Keratinocyte (primary cell): ENCODE results near the gene LCTL. TPM values are rescaled to one million over a fixed set of nuclear protein-coding genes. Genes with fewer than 3 reads are reported as not detected.

Experiments used
- DNase-seq: peaks from one replicate; pipeline ENCODE4 v3.0.0-alpha.2; 2011; ENCODE audit warnings: low read depth, missing footprints, low spot score
- FAIRE-seq: peaks from 2 replicates; lab custom pipeline; 2011; peaks lifted over from hg19 to GRCh38; lab: Jason Lieb, UNC
- H2AFZ ChIP-seq: 2 replicates; pipeline ENCODE4 v1.6.0; 2012; ENCODE audit warnings: low read length, control low read depth, inconsistent platforms; ENCODE audit not compliant: control insufficient read depth
- H3K27ac ChIP-seq: 2 replicates; pipeline ENCODE4 v1.5.1; 2011; ENCODE audit warnings: low read length; ENCODE audit not compliant: control insufficient read depth, insufficient read depth
- H3K27me3 ChIP-seq: 3 replicates; pipeline ENCODE4 v1.6.0; 2011; ENCODE audit warnings: low read length; ENCODE audit not compliant: control insufficient read depth, insufficient read depth; ENCODE audit errors: extremely low read depth
- H3K36me3 ChIP-seq, 2 experiments: 2 replicates in 1 of 2; 3 replicates in 1 of 2; pipeline ENCODE4 v1.5.1; 2011; ENCODE audit warnings: low read length in 2 of 2, mild to moderate bottlenecking in 1 of 2; ENCODE audit not compliant: control insufficient read depth in 2 of 2, insufficient read depth in 2 of 2; ENCODE audit errors: extremely low read depth in 1 of 2
- H3K4me1 ChIP-seq: 3 replicates; pipeline ENCODE4 v1.5.1; 2011; ENCODE audit warnings: low read length; ENCODE audit not compliant: control insufficient read depth, insufficient read depth; ENCODE audit errors: extremely low read depth
- H3K4me2 ChIP-seq: 3 replicates; pipeline ENCODE4 v1.6.0; 2011; ENCODE audit warnings: low read depth, low read length; ENCODE audit not compliant: control insufficient read depth, insufficient read depth; ENCODE audit errors: extremely low read depth
- H3K4me3 ChIP-seq, 3 experiments: fragments of 200-600 bp in 1 of 3; sonication (generic) in 1 of 3; 2 replicates in 2 of 3; 3 replicates in 1 of 3; pipeline ENCODE4 v1.5.1; 2011 to 2016; ENCODE audit warnings: low read length in 3 of 3, mild to moderate bottlenecking in 3 of 3, control low read depth in 2 of 3, inconsistent platforms in 1 of 3, low read depth in 1 of 3, mixed read lengths in 1 of 3, mixed run types in 1 of 3, moderate library complexity in 1 of 3; ENCODE audit not compliant: control insufficient read depth in 2 of 3, insufficient read depth in 2 of 3; ENCODE audit errors: extremely low read depth in 1 of 3
- H3K79me2 ChIP-seq: 2 replicates; pipeline ENCODE4 v1.6.0; 2012; ENCODE audit warnings: low read length; ENCODE audit not compliant: control insufficient read depth, insufficient read depth
- H3K9ac ChIP-seq: 3 replicates; pipeline ENCODE4 v1.6.0; 2011; ENCODE audit warnings: low read length; ENCODE audit not compliant: control insufficient read depth, insufficient read depth; ENCODE audit errors: extremely low read depth
- H3K9me1 ChIP-seq: 3 replicates; pipeline ENCODE4 v1.6.0; 2011; ENCODE audit warnings: low read length; ENCODE audit not compliant: control insufficient read depth, insufficient read depth; ENCODE audit errors: extremely low read depth
- H3K9me3 ChIP-seq: 2 replicates; pipeline ENCODE4 v1.5.1; 2012; ENCODE audit warnings: low read depth, low read length; ENCODE audit not compliant: control insufficient read depth
- H4K20me1 ChIP-seq: 3 replicates; pipeline ENCODE4 v1.6.0; 2011; ENCODE audit warnings: low read length; ENCODE audit not compliant: control insufficient read depth, insufficient read depth; ENCODE audit errors: extremely low read depth
- EZH2 ChIP-seq: IDR thresholded peaks from one replicate; pipeline ENCODE4 v1.6.1; 2012; ENCODE audit warnings: inconsistent platforms, mild to moderate bottlenecking, low read length, moderate library complexity
- dilution Hi-C: fragments of 300-500 bp; cut with MboI; formaldehyde crosslinking; loops from one replicate; pipeline ENCODE4 v1.7.0; 2020; ENCODE audit warnings: low sequenced_read_pairs; ENCODE audit not compliant: extremely low pct_ligation_motif_present
- polyA plus RNA-seq, 5 experiments: library from polyadenylated mRNA; depleted of rRNA in 3 of 5; stranded (reverse) in 3 of 5; stranded (forward) in 1 of 5; unstranded in 1 of 5; fragments of >200 nt; gene quantifications; 1 replicate in 1 of 5; 2 replicates in 3 of 5; 3 replicates in 1 of 5; pipeline versions ENCODE4 v1.2.1 to v1.2.3, GENCODE V29; 2011 to 2012; ENCODE audit warnings: missing spikeins in 2 of 5, low read depth in 1 of 5, low replicate concordance in 1 of 5
- TF ChIP-seq, protein P1 (sequence below), 3 experiments: IDR thresholded peaks in 1 of 3; conservative IDR thresholded peaks in 1 of 3; optimal IDR thresholded peaks in 1 of 3; 2 replicates in 2 of 3; 3 replicates in 1 of 3; pipeline versions ENCODE3 to v1.5.1; 2011; ENCODE audit warnings: low read length in 3 of 3, mild to moderate bottlenecking in 3 of 3, moderate library complexity in 2 of 3, control low read depth in 1 of 3, inconsistent platforms in 1 of 3; ENCODE audit not compliant: insufficient read depth in 2 of 3; ENCODE audit errors: extremely low read depth in 1 of 3

Gene LCTL
- polyA plus RNA-seq, 1 donor (not counting 4 experiments of a cell fraction or from before 2014, with no cell fraction given): 0.38 TPM

DNA sequence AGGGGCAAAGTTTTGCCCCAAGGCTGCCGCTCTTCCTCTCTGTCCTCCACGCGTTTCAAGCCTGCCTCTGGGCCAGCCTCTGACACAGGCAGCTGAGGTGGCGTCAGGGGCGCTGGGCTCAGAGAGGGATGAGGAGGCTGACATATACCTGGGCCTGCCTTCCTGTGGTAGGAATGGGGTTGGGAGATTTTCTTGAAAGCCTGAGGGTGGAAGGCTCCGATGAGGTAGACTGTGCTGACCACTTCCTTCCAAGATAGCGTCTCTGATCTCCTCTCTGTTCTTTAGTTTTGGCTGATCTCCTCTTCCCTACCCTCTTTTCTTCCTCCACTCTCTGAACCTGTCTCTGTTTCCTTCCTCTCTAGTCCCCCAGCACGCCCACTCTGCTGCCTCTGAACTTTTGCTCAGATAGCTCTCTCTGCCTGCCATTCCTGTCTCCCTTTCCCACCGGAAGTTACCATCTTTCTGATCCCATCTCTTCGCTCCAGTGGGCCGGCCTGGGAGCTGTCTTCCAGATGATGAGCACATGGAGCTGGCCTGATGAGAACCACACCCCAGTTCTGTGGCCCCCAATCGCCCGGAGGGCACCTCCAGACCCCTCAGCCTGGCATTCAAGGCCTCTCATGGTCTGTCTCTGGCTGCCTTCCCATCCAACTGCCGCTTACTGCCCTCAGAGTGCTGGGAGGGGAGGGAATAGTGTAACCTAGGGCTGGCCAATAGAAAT is 32.5 kb upstream of the LCTL start:
- Histone ChIP-seq H3K4me3 (no peak overlapping the region), H3K36me3 (no peaks in the 10 kb centered on the region), H2AFZ (no peak overlapping the region), H3K4me1 (no peaks in the 10 kb centered on the region), H4K20me1 (no peaks in the 10 kb centered on the region), H3K9me3 (no peaks in the 10 kb centered on the region), H3K9ac (no peak overlapping the region), H3K79me2 (no peaks in the 10 kb centered on the region), H3K27ac (no peak overlapping the region), H3K9me1 (no peaks in the 10 kb centered on the region), H3K27me3 (peaks cover 13% of the 10 kb centered on the region), H3K4me2 (no peak overlapping the region)
- dilution Hi-C loops: no loop called here
- no peak for TF ChIP-seq EZH2
- DNase-seq (no peak), FAIRE-seq (no peak)

DNA sequence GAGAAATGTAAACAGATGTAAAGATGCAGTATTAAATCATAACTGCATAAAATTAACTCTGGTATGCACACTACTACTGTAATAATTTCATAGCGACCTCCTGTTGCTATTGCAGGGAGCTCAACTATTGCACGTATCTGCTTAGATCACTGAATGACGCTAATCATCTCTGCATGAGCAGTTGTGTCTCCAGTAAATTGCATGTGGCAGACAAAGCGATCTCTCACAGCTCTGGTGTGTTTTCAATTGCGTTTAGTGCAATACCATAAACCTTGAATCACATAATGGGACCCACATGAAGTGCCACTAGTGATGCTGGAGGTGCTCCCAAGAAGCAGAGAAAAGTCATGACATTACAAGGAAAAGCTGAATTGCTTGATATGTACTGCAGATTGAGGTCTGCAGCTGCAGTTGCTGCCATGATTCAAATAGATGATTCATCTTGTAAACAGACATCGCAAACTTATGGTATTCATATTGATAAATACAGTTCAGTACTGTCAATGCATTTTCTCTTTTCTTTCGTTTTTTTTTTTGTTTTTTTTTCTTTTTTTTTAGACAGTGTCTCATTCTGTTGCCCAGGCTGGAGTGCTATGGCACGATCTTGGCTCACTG is 30.2 kb upstream of the LCTL start:
- dilution Hi-C loops: no loop called here
- Histone ChIP-seq H3K4me3 (no peak overlapping the region), H3K9ac (no peak overlapping the region), H3K9me3 (no peaks in the 10 kb centered on the region), H3K4me2 (no peak overlapping the region), H3K36me3 (no peaks in the 10 kb centered on the region), H4K20me1 (no peaks in the 10 kb centered on the region), H3K79me2 (no peaks in the 10 kb centered on the region), H3K4me1 (no peaks in the 10 kb centered on the region), H2AFZ (no peak overlapping the region), H3K9me1 (no peaks in the 10 kb centered on the region), H3K27ac (no peak overlapping the region), H3K27me3 (peaks cover 9% of the 10 kb centered on the region)
- DNase-seq: no peak
- TF ChIP-seq, protein P1, sequence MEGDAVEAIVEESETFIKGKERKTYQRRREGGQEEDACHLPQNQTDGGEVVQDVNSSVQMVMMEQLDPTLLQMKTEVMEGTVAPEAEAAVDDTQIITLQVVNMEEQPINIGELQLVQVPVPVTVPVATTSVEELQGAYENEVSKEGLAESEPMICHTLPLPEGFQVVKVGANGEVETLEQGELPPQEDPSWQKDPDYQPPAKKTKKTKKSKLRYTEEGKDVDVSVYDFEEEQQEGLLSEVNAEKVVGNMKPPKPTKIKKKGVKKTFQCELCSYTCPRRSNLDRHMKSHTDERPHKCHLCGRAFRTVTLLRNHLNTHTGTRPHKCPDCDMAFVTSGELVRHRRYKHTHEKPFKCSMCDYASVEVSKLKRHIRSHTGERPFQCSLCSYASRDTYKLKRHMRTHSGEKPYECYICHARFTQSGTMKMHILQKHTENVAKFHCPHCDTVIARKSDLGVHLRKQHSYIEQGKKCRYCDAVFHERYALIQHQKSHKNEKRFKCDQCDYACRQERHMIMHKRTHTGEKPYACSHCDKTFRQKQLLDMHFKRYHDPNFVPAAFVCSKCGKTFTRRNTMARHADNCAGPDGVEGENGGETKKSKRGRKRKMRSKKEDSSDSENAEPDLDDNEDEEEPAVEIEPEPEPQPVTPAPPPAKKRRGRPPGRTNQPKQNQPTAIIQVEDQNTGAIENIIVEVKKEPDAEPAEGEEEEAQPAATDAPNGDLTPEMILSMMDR (optimal IDR thresholded peaks at IDR 0.05 in 1 of 3, IDR thresholded peaks at IDR 0.05 in 1 of 3, conservative IDR thresholded peaks at IDR 0.05 in 1 of 3; ENCODE audit: extremely low read depth in 1 of 3, insufficient read depth in 2 of 3, low read length in 3 of 3): no peak
- no peak for FAIRE-seq
